ENCODE results near the gene ABCD4. TPM values are rescaled to one million over a fixed set of nuclear protein-coding genes. Genes with fewer than 3 reads are reported as not detected.

ABCD4 gene
- total and polyA plus RNA-seq, 2 experiments from 2014 or later: 98.7 to 121 TPM

- Histone ChIP-seq H3K9me3 (ENCODE audit: low read depth) (no peaks in the 10 kb centered on the region), H3K27ac (no peak overlapping the region), H3K36me3 (peaks cover 17% of the 10 kb centered on the region), H3K4me3 (no peak overlapping the region), H3K27me3 (no peaks in the 10 kb centered on the region), H3K4me1 (ENCODE audit: low read depth) (no peaks in the 10 kb centered on the region)
- DNase-seq (ENCODE audit: low read depth in 1 of 2, low spot score in 1 of 2): peak in 1 of 2 donors; percentile 52
- TF ChIP-seq CTCF (IDR thresholded peaks at IDR 0.05; ENCODE audit: low read depth, low read length): no peak
Measured at GRCh38 chr14:74299061-74299545, 3.6 kb downstream of the ABCD4 start.

DNA sequence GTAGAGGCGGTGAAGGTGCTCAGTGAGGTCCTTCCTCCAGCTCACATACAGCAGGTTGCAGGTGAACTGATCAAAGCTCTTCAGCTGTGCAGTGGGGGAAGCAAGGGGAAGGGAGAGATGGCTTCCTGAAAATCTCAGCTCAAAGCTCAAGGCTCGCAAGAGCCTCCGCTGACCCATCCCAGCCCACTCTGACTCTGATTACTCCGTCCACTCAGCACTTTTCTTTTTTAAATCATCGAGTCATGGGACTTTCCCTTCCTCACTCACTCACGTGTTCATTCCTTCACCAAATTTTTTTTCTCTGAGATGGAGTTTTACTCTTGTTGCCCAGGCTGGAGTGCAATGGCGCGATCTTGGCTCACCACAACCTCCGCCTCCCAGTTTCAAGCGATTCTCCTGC, 4.7 kb downstream of the ABCD4 start:
- no peak for DNase-seq (ENCODE audit: low read depth in 1 of 2, low spot score in 1 of 2)
- H3K4me3 ChIP-seq: no peak overlapping the region
- H3K4me1 ChIP-seq (ENCODE audit: low read depth): no peaks in the 10 kb centered on the region
- H3K36me3 ChIP-seq: peaks cover 17% of the 10 kb centered on the region
- no peaks in the 10 kb centered on the region for H3K9me3 ChIP-seq (ENCODE audit: low read depth)
- no peaks in the 10 kb centered on the region for H3K27me3 ChIP-seq
- no peak overlapping the region for H3K27ac ChIP-seq
- no peak for TF ChIP-seq CTCF (IDR thresholded peaks at IDR 0.05; ENCODE audit: low read depth, low read length)

- H3K27ac ChIP-seq: no peak overlapping the region
- H3K9me3 ChIP-seq (ENCODE audit: low read depth): no peaks in the 10 kb centered on the region
- H3K4me3 ChIP-seq: no peak overlapping the region
- H3K27me3 ChIP-seq: no peaks in the 10 kb centered on the region
- peaks cover 27% of the 10 kb centered on the region for H3K36me3 ChIP-seq
- no peaks in the 10 kb centered on the region for H3K4me1 ChIP-seq (ENCODE audit: low read depth)
- no peak for TF ChIP-seq CTCF (IDR thresholded peaks at IDR 0.05; ENCODE audit: low read depth, low read length)
- DNase-seq (ENCODE audit: low read depth in 1 of 2, low spot score in 1 of 2): no peak
Measured at GRCh38 chr14:74296037-74296467, 6.7 kb downstream of the ABCD4 start.

DNA sequence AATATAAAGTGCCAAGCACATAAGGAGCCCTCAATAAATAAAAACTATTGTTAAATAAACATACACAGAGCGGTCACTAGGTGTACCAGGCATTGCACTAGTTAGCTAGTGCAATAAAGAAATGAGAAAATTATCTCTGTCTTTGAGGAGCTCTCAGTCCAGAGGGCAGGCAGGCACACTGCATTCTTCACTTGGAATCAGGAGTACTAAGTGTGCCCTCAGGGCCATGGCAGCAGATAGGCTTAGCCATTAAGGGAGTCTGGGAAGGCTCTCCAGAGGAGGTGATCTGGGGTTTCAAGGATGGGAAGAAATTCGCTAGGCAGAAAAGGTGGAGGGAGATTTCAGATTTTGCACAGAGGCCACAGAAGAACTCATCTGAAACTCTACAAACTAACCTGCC, 9.1 kb downstream of the ABCD4 start:
- peaks cover 38% of the 10 kb centered on the region for H3K36me3 ChIP-seq
- DNase-seq (ENCODE audit: low read depth in 1 of 2, low spot score in 1 of 2): no peak
- no peak for TF ChIP-seq CTCF (IDR thresholded peaks at IDR 0.05; ENCODE audit: low read depth, low read length)

GRCh38 chr14:74292061-74292460, 10.7 kb downstream of the ABCD4 start:
- Histone ChIP-seq H3K36me3 (peaks cover 37% of the 10 kb centered on the region), H3K4me3 (no peak overlapping the region), H3K4me1 (ENCODE audit: low read depth) (no peaks in the 10 kb centered on the region), H3K27ac (no peak overlapping the region), H3K27me3 (no peaks in the 10 kb centered on the region), H3K9me3 (ENCODE audit: low read depth) (no peaks in the 10 kb centered on the region)
- DNase-seq (ENCODE audit: low read depth in 1 of 2, low spot score in 1 of 2): no peak
- TF ChIP-seq CTCF (IDR thresholded peaks at IDR 0.05; ENCODE audit: low read depth, low read length): no peak

More for the DNA sequence above, 9.1 kb downstream of the ABCD4 start:
- Histone ChIP-seq H3K4me3 (no peak overlapping the region), H3K4me1 (ENCODE audit: low read depth) (no peaks in the 10 kb centered on the region), H3K27me3 (no peaks in the 10 kb centered on the region), H3K9me3 (ENCODE audit: low read depth) (no peaks in the 10 kb centered on the region), H3K27ac (no peak overlapping the region)

DNA sequence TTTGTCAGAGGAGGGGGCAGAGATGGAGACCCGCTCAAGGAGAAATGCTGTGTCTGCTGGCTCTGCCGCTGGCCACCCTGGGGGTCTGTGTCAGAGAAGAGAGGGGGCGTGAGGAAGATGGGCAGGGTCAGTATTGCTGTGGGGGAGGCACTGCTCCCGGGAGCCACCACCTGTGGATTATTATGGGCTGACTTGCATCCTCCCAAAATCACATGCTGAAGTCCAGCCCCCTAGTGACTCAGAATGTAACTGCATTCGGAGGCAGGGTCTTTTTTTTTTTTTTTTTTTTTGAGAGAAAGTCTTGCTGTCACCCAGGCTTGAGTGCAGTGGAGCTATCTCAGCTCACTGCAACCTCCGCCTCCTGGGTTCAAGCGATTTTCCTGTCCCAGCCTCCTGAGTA, 12.3 kb downstream of the ABCD4 start:
- H3K4me3 ChIP-seq: no peak overlapping the region
- no peaks in the 10 kb centered on the region for H3K27me3 ChIP-seq
- DNase-seq (ENCODE audit: low read depth in 1 of 2, low spot score in 1 of 2): peak in 1 of 2 donors; percentile 21
- TF ChIP-seq CTCF (IDR thresholded peaks at IDR 0.05; ENCODE audit: low read depth, low read length): peak; percentile 52
- no peaks in the 10 kb centered on the region for H3K9me3 ChIP-seq (ENCODE audit: low read depth)
- H3K4me1 ChIP-seq (ENCODE audit: low read depth): no peaks in the 10 kb centered on the region
- no peak overlapping the region for H3K27ac ChIP-seq
- peaks cover 50% of the 10 kb centered on the region for H3K36me3 ChIP-seq
